LNCaP clone FGC (cell line): ENCODE measurements around the gene UBA6.

Experiments used
- DNase-seq: peaks from one replicate; pipeline ENCODE4 v3.0.0-alpha.2; 2011; ENCODE audit warnings: low read depth
- H3K4me3 ChIP-seq: 2 replicates; pipeline ENCODE4 v1.5.1; 2011; ENCODE audit warnings: mild to moderate bottlenecking, low read depth, low read length, control low read depth
- CTCF ChIP-seq: IDR thresholded peaks from 2 replicates; pipeline ENCODE4 v1.5.1; 2012; ENCODE audit warnings: mild to moderate bottlenecking; ENCODE audit not compliant: control insufficient read depth, insufficient read depth; ENCODE audit errors: extremely low read depth

Gene UBA6

GRCh38 chr4:67571975-67572374 lies 129.0 kb downstream of the UBA6 start:
- TF ChIP-seq CTCF = no peak
- H3K4me3 ChIP-seq = no peak overlapping the region
- DNase-seq = no peak

GRCh38 chr4:67570537-67570936 lies 130.4 kb downstream of the UBA6 start:
- no peak overlapping the region for H3K4me3 ChIP-seq
- no peak for DNase-seq
- no peak for TF ChIP-seq CTCF

DNA sequence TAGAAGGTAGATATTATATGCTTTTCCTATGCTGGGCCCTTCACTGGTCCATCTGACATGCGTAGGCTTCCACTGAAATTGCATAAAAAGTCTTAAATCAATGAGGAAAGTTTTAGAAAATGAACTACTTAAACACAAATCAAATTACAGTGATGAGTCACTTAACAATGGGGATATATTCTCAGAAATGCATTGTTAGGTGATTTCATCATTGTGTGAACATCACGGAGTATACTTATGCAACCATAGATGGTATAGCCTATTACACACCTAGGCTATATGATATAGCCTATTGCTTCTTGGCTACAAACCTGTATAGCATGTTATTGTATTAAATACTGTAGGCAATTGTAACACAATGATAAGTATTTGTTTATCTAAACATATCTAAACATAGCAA lies 132.1 kb downstream of the UBA6 start:
- no peak overlapping the region for H3K4me3 ChIP-seq
- no peak for TF ChIP-seq CTCF
- no peak for DNase-seq

GRCh38 chr4:67566335-67566734 lies 134.6 kb downstream of the UBA6 start:
- no peak overlapping the region for H3K4me3 ChIP-seq
- no peak for DNase-seq
- TF ChIP-seq CTCF = no peak

DNA sequence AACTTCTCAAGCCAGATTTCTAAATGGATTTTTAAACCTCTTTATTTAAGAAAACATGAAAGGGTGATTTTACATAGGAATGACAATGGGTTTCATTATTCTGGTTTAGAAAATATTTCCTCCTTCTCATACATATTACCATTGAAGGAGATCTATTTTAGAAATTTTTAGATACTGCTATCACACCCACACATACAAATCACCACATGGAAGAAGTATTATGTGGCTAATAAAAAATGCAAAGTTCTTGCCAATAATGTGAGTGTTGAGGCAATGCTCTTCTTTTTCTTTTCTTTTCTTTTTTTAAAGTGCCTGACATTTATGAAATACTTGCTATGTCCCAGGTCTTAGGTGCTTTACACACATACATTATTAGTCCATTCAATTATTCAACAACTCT lies 135.7 kb downstream of the UBA6 start:
- DNase-seq = no peak
- no peak overlapping the region for H3K4me3 ChIP-seq
- no peak for TF ChIP-seq CTCF
